ENCODE results near the gene CTNNAL1.
"Not testable (repeated sequence)": the region's sequence is repeated elsewhere in the genome, so short reads cannot be mapped to it uniquely, and the experiment has no call there.

Gene CTNNAL1

GRCh38 chr9:108983885-108984284 lies 29.4 kb downstream of the CTNNAL1 start:
- DNase-seq: no peak

DNA sequence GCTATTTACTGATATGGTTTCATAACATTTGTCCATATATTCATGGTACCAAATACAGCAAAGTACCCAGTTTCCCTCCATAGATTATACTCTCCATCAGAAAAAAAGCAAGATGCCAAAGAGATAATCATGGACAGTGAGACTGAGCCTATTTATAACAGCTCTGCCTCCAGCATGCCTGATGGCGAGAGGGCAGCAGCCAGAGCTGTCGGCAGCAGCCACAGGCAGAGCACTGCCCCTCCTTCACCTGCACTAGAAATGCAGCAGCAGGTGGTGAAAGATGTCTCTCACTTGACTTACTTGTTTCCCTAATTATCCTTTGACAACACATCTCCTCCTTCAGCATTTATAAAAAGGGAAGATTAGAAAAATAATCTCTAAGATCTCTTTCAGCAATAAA lies 32.4 kb downstream of the CTNNAL1 start:
- no peak for DNase-seq

GRCh38 chr9:108978205-108978604 lies 35.1 kb downstream of the CTNNAL1 start:
- no peak for DNase-seq

GRCh38 chr9:108973895-108974294 lies 39.4 kb downstream of the CTNNAL1 start:
- no peak for DNase-seq

DNA sequence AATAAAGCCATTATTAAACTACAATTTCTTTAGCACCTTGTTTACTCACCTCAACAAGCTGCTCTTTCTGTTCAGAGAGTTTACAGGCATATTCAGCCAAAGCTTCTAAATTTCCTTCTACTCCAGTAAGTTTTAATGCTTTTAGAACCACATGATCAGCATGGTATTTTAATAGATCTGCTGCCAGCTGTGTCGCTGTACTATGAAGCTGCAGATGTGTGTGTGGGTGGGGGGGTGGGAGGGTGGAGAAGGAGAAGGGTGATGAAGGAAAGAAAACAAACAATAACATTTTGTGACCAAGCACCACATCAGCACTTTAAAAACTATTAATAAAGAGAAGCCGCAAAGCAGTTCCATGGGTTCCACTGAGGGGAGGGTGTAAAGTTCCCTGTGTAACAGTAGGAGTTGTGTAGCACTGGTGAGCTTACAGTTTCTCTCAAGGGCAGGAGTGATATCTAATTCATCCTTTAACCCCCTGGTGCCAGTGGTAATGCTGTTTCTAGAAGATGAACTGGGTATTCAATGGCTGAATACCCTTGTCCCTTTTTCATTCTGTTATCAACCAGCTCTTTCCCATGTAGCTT lies 40.6 kb downstream of the CTNNAL1 start:
- no peak for DNase-seq

DNA sequence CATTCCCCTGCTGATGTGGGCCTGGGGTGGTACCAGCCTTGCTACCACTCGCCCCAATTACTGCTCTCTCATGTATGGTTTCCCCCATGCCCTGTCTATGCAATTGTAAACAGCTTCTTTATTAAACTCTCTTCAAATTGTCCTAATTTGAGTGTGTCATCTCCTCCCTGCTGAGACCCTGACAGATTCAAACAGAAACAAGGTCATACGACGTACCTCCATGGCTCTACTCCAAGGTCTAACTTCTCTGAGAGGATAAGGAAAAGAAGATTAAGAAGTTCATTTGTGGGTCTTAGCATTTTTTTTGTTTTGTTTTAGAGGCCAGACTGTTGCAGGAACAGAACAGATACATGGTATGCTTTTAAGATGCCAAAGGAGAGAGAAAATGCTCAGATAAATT lies 41.1 kb downstream of the CTNNAL1 start:
- no peak for DNase-seq

GRCh38 chr9:108971392-108971791 lies 41.9 kb downstream of the CTNNAL1 start:
- not testable (repeated sequence) for DNase-seq

DNA sequence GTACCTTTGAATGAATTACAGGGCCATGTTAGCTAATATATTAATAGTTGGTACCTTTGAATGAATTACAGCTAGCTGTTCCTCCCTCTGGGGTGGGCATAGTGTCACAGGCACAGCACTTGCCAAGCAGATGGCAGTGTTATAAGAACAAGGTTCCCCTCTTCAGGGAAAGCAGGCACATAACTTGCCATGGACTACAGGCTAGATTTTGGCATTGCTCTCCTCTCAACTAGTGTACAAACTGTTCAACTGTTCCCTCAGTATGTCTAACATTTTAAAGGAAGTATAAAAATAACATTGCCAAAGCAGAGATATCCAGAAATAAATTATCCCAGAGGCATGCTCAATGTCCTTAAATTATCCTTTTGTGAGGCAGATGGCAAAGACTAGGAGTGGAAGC lies 45.4 kb downstream of the CTNNAL1 start:
- DNase-seq: no peak

DNA sequence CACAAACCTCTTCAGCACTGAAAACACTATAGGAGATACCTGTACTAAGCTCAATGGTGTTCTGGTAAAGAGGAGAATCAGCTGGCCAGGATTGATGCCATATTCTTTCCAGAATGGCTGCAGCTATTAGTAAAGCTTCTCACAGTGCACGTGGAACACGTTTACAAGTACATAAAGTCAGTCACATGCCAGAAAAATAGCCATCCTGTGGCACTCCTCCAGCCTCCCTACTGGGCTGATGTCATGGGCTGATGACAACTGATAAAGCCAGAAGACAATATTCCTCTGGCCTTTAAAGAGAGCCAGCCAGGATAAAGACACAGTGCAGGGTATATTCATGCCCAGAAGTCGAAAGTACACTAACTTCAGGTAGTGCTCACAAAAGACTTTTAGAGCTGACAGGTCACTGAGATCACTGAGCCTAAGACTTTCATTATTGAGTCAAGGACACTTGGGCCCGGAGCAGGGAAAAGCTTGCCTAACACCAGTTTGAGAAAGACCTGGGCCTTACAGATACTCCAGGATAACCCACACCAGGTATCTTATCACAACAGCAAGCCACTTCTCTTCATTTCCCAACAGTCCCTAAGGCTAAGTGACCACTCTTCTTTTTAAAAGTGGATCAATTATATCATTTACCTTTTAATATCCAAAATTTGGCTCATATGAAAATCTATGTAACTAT lies 49.7 kb downstream of the CTNNAL1 start:
- DNase-seq: no peak

DNA sequence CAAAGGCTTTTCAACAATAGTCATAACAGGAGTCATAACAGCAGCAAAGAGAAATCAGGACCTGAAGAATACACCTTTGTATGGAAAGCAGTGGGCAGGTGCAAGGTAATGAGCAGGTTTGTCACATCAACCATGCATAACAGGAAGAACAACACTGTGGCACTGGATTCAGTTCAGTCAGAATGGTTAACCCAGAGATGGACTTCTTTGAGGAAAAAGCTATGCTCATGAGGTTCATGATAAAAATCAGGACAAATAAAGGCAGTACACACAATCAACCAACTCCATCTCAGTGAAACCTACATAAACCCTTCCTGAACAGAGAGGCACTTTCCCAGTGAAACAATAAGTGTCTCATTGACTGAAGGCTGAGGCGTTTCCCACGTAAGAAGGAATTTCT lies 52.1 kb downstream of the CTNNAL1 start:
- no peak for DNase-seq

- DNase-seq: no peak
Measured at GRCh38 chr9:108960331-108960730, 53.0 kb downstream of the CTNNAL1 start.

GRCh38 chr9:108956631-108957026 lies 56.7 kb downstream of the CTNNAL1 start:
- DNase-seq: no peak

GRCh38 chr9:108956022-108956630 lies 57.2 kb downstream of the CTNNAL1 start:
- no peak for DNase-seq

- DNase-seq: no peak
Measured at GRCh38 chr9:108953983-108954574, 59.2 kb downstream of the CTNNAL1 start.

DNA sequence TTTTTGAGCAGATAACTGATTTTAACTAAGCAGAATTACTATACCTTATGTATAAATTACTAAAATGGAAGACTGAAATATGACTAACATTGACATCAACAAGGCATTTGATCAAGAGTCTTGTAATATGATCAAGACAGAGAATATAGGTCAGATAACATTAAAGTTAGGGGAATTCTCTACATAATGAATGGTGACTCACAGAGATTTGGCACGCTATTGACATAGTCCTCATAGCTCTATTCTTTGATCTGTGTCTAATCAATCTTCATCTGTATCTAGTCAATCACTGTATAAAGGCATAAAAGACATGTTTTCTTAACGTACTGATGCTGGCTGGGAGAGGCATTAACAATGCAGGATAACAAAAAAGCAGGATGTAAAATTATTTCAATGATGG lies 61.7 kb downstream of the CTNNAL1 start:
- DNase-seq: no peak

- no peak for DNase-seq
Measured at GRCh38 chr9:108950168-108950567, 63.1 kb downstream of the CTNNAL1 start.

DNA sequence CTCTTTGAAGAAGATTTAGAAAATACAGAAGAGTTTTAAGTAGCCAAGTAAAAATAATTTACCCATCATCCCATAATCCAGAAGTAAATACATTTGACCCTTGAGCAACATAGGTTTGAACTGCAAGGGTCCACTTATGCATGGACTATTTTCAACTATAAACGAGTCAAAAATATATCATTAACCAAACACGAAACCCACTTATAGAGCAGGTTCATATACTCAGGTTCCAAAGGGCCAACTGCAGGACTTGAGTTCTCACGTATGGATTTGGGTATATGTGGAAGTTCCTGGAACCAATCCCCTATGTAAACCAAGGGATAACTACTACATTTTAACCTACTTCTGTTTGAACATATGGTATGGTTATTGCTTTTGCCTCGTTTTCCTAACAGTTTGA lies 73.3 kb downstream of the CTNNAL1 start:
- no peak for DNase-seq

GRCh38 chr9:108937561-108938305 lies 75.6 kb downstream of the CTNNAL1 start:
- DNase-seq: no peak

DNA sequence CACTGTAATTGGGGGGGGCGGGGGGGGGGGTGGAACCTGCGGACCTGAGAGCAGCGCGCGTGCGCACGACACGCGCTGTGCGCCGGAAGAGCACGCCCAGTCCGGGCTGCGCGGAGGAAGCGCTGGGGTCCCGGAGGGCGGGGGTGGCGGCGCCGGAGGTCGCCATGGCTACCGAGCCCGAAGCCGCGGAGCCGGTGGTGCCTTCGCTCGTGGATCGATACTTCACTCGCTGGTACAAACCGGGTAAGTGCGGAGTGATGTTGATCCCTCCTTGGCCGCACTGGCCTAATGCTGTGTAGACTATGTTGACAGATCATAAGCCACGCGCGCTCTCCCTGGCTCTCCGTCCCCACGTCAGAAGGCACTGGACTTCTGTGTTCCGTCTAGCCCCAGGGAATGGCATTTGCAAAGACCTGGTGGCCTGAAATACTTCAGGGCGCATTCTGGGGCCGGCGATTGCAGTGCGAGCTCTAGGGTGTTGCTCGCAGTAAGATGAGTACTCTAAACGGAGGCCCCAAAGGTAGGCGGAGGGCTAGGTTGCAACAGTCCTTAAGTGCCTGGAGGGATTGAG lies 78.9 kb downstream of the CTNNAL1 start, which contains the start of gene ABITRAM:
TSS of gene ABITRAM (plus strand) at position 78 of the 571 bp plus-strand sequence. CDS start at position 165, 87 bp downstream.
- peak; percentile 86 for DNase-seq

DNA sequence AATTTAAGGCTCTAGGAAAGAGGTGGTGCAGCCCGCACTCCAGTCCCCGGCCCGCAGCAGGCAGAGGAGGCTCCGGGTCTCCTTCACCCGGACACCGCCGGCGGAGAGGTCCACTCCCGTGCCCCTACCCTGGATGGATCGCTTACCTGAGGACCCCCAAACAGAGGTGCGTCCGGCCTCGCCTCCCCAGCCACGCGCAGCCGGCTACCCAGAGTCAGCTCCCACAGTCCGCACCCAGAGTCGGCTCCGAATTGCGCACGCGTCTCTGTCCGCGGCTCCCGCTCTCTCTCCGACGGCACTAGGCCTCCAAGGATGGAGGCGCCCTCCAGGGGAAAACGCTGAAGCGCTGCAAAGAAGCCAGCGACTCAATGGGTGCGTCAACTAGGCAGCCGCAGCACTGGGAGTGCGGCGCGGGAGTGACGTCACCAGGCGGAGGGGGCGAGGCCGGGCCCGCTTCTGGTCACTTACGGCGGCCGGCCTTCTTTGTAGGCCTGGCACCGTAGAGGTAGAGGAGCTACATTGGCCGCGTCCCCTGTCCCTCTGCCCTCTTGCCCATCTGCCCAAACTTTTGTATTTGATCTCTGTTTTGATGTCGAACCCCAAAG lies 79.5 kb downstream of the CTNNAL1 start, which contains the start of gene ELP1:
TSS of gene ELP1 (minus strand) at position 407 of the 605 bp plus-strand sequence. CDS start 2,978 bp downstream, outside the sequence.
- DNase-seq: peak; percentile 96

- no peak for DNase-seq
Measured at GRCh38 chr9:108933231-108933717, 80.0 kb downstream of the CTNNAL1 start.

GRCh38 chr9:108928386-108928785 lies 84.9 kb downstream of the CTNNAL1 start:
- DNase-seq: no peak

Measured in activated CD8-positive, alpha-beta memory T cell treated with anti-CD3 and anti-CD28 coated beads, Interleukin-2, amount 50 U/mL, for 48 hours (primary cell).